DMS153 (cell line): ENCODE measurements around the gene CPNE9.

Experiments
- DNase-seq: peaks from one replicate; lab custom pipeline; 2025; lab: John Stamatoyannopoulos, UW

Gene CPNE9

GRCh38 chr3:9779075-9779593 is 75.5 kb downstream of the CPNE9 start:
- DNase-seq, result no peak
